ENCODE results near the gene MTUS2.

MTUS2 gene

DNA sequence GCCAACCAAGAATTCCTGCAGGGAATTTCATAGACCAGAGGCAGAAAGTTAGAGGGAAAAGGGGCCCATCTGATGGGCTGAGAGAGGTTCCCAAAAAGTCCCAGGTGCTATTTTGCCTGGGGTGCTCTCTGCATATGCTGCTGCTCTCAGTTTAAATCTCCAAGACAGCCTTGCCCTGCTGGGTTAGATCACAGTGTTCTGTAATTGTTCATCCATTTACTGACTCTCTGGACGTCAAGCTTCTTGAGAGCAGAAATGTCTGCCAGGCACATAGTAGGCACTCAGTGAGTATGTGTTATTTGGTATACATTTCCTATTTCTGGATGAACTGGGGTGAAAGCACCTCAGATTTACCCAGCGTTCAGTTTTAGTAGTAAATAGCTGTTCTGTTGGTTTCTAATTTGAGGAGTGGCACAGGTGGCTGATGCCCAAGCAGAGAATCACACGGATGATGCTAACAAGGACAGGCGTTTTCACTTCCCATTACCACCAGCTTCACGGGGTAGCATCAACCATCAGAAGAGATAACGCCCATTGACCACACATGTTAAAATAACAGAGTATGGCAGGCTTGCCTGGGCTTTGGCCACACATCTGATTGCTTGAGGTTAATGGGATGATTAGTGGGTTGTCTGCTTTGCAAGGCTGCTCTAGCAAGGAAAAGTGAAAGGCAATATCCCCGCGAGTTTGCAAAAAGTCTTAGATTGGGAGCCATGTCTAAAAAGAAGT, 614.2 kb downstream of the MTUS2 start:
- DNase-seq (ENCODE audit: insufficient read length, low spot score), result no peak
- no peak for TF ChIP-seq POLR2A (IDR thresholded peaks at IDR 0.05; ENCODE audit: low read depth, low read length)
- no peak for FAIRE-seq

GRCh38 chr13:29435125-29435911, 615.2 kb downstream of the MTUS2 start:
- FAIRE-seq, result no peak
- no peak for TF ChIP-seq POLR2A (IDR thresholded peaks at IDR 0.05; ENCODE audit: low read depth, low read length)
- no peak for DNase-seq (ENCODE audit: insufficient read length, low spot score)

GRCh38 chr13:29436291-29436690, 616.2 kb downstream of the MTUS2 start:
- FAIRE-seq (no peak), DNase-seq (ENCODE audit: insufficient read length, low spot score) (no peak)
- TF ChIP-seq POLR2A (IDR thresholded peaks at IDR 0.05; ENCODE audit: low read depth, low read length), result no peak

DNA sequence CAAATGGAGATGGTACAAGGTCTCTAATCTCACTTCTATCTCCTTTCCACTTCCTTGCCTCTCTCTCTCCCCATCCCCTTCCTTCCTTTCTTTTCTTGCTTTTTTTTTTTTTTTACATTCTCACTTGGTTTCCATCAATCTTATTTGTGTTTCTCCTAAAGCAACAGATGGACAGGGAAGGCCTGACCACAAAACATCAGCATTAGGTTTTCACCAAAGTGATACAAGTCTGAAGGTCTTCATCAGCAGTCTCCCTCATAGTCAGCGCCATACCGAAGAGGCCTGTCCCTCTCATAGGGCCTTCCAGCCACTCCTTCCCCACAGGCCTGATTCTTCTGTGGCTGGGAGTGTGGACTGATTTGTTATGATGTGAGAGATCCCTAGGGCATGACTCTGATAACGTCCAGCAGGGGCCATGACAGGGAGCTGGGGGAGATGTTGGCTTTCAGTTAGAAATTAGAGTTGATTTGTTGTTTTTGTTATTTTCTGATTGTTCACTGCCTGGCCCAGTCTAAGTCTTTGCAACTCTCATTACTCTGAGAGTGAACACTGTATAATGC, 616.7 kb downstream of the MTUS2 start:
- no peak for FAIRE-seq
- TF ChIP-seq POLR2A (IDR thresholded peaks at IDR 0.05; ENCODE audit: low read depth, low read length), result no peak
- DNase-seq (ENCODE audit: insufficient read length, low spot score), result no peak

DNA sequence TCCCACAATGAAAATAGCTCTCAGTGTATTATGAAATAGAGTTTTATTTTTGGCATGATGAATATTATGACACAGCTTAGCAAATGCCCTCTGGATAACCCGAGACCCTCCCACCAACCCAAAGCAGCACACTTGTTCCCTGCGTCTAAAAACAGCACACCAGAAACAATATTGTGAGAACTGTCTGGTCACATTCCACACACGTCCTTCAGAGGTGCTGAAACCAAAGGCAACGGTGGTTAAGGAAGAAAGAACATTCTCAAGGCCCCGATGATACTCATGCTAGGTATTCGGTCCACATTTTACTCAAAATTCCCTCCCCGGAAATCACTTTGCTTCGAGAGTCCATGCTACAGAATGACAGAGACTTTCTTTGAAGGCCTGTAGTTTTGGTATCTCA, 618.6 kb downstream of the MTUS2 start:
- FAIRE-seq (no peak), DNase-seq (ENCODE audit: insufficient read length, low spot score) (no peak)
- no peak for TF ChIP-seq POLR2A (IDR thresholded peaks at IDR 0.05; ENCODE audit: low read depth, low read length)

DNA sequence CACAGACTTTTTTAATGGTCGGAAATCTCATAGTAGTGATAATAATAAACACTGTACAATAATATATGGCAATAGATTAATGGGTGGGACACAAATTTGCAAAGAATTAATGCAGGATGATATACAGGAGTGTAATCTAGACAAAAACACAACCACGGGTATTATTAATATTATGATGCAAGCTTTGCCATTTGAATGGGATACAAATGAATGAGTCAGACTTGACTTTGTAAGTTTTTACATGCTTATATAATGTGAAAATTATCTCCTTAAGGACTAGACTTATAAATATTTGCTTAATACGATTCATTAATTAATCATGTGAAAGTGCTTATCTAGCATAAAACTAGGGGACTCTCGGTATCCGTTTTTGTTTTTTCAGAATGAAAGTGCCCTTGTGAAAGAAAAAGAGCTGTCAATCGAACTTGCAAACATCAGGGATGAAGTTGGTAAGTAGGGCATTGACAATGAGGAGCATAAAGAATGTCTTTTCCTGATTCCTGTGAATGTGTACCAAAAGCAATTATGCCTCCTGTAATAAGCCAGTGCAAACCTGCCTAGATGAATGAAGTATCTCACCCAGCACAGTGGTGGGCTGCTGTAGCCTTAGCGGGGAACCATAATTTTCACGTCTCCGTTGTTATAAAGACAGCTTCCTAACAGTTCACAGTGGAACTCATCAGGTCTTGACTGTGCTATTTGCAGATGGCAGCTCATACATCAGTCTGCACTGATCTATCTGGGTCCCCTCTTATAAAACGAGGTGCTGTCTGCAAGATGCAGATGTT, 619.7 kb downstream of the MTUS2 start:
- FAIRE-seq (no peak), DNase-seq (ENCODE audit: insufficient read length, low spot score) (no peak)
- no peak for TF ChIP-seq POLR2A (IDR thresholded peaks at IDR 0.05; ENCODE audit: low read depth, low read length)

DNA sequence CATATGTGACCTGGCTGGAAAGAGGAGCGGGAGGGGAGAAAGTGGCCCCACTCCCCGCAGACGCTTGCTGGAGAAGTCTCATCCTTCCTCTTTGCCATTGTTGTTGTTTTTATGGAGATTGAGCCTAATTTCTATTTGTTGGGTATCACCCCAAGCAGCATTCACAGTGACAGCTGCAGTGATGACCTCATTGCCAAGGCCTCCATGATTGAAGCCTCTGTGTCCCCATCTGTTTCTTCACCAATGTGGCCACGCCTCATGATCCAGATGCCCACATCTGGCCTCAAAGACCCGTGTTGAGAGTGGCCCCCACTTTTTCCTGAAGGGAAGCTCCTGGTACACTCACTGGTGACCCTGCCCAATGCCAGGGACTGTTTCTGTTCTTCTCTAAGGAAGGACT, 621.2 kb downstream of the MTUS2 start:
- no peak for TF ChIP-seq POLR2A (IDR thresholded peaks at IDR 0.05; ENCODE audit: low read depth, low read length)
- FAIRE-seq, result no peak

GRCh38 chr13:29446016-29446415, 625.9 kb downstream of the MTUS2 start:
- DNase-seq (ENCODE audit: insufficient read length, low spot score), result no peak
- no peak for FAIRE-seq
- TF ChIP-seq POLR2A (IDR thresholded peaks at IDR 0.05; ENCODE audit: low read depth, low read length), result no peak

More for the DNA sequence above, 621.2 kb downstream of the MTUS2 start:
- no peak for DNase-seq (ENCODE audit: insufficient read length, low spot score)

- DNase-seq (ENCODE audit: insufficient read length, low spot score), result no peak
- no peak for FAIRE-seq
- TF ChIP-seq POLR2A (IDR thresholded peaks at IDR 0.05; ENCODE audit: low read depth, low read length), result no peak
Observed at GRCh38 chr13:29448174-29448573, 628.0 kb downstream of the MTUS2 start.

DNA sequence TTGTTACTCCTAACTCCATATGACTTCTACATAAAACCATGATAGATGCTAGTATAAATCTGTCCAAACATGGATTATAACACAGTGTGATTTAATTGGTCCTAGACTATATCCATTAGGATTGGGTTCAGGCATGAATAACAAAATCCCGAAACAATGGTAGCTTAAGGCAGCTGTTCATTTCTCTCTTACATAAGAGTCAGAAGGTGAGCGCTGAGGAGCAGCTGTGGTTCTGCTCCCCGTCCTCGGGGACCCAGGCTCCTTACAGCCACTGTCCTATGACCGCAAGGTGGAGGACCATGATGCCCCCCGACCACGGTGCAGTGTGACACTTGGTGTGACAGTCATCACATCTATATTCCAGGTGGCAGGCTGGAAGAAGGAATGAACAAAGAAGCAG, 629.6 kb downstream of the MTUS2 start:
- FAIRE-seq (no peak), DNase-seq (ENCODE audit: insufficient read length, low spot score) (no peak)
- TF ChIP-seq POLR2A (IDR thresholded peaks at IDR 0.05; ENCODE audit: low read depth, low read length), result no peak

GRCh38 chr13:29451976-29452375, 631.8 kb downstream of the MTUS2 start:
- FAIRE-seq, result no peak
- TF ChIP-seq POLR2A (IDR thresholded peaks at IDR 0.05; ENCODE audit: low read depth, low read length), result no peak

GRCh38 chr13:29452773-29453616, 632.9 kb downstream of the MTUS2 start:
- DNase-seq (ENCODE audit: insufficient read length, low spot score) (no peak), FAIRE-seq (no peak)
- no peak for TF ChIP-seq POLR2A (IDR thresholded peaks at IDR 0.05; ENCODE audit: low read depth, low read length)

More at GRCh38 chr13:29451976-29452375, 631.8 kb downstream of the MTUS2 start:
- no peak for DNase-seq (ENCODE audit: insufficient read length, low spot score)

DNA sequence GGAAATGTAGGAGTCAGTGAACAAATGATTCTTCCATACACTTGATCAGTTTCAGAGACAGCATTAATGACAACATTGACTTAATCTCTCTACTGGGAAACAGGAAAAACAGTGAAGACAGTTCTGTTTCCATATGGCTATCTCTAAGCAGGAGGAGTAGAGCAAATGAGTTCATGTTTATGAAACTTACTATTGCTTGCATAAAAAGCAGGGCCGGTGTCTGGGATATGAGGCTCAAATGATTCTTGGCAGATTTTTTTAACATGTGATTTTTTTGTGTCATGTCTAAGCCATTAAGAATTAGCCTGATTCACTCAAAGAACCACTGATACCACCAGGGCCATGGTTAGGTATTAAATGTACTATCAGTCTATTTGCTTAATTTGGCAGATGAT, 633.5 kb downstream of the MTUS2 start:
- FAIRE-seq (no peak), DNase-seq (ENCODE audit: insufficient read length, low spot score) (no peak)
- no peak for TF ChIP-seq POLR2A (IDR thresholded peaks at IDR 0.05; ENCODE audit: low read depth, low read length)
